ENCODE data around the gene CYP2A6. TPM values are rescaled to one million over a fixed set of nuclear protein-coding genes. Genes with fewer than 3 reads are reported as not detected.
"Not testable (repeated sequence)": the region's sequence is repeated elsewhere in the genome, so short reads cannot be mapped to it uniquely, and the experiment has no call there.

Gene CYP2A6
- total and polyA plus RNA-seq, 2 experiments from 2014 or later, result 0.42 TPM; not detected in 1

DNA sequence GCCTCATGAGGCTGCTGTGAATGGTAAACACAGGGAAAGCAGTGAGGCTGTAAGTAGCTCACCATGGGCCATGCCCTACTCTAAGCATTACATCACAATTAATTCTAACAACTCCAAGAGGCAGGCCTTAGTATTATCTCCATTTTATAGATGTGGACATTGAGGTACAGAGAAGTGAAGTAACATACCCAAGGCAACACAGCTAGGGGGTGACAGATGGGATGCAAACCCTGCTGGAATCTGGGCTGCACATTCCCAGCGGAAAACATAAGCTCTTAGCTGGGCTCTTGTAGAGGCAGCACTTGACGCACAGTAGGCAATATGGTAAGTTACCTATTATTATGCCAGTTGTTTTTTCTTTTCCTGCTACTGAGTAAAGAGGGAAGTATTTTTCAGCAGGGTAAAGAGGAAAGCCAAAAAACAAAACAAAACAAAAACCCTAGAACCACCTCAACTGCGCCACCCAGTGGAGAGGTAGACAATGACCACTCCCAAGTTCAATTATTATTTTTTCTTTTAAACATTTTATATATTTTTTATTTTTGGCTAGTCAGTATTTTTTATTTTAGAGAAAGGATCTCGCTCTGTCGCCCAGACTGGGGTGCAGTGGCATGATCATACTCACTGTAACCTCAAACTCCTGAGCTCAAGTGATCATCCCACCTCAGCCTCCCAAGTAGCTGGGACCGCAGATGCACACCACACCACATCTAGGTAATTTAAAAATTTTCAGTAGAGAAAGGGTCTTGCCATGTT, 30.6 kb downstream of the CYP2A6 start:
- H3K4me1 ChIP-seq (ENCODE audit: low read depth), result peaks cover 17% of the 10 kb centered on the region
- DNase-seq (ENCODE audit: low read depth in 1 of 2, low spot score in 1 of 2), result peak in 1 of 2 donors; percentile 50
- H3K27ac ChIP-seq; H3K27me3 ChIP-seq; H3K9me3 ChIP-seq (ENCODE audit: low read depth); H3K4me3 ChIP-seq; H3K36me3 ChIP-seq: not testable (repeated sequence)
- TF ChIP-seq CTCF (IDR thresholded peaks at IDR 0.05; ENCODE audit: low read depth, low read length), result peak; percentile 65

GRCh38 chr19:40818480-40819399, 31.5 kb downstream of the CYP2A6 start:
- H3K36me3 ChIP-seq; H3K9me3 ChIP-seq (ENCODE audit: low read depth); H3K4me3 ChIP-seq; H3K27me3 ChIP-seq; H3K27ac ChIP-seq: not testable (repeated sequence)
- peak; percentile 33 for TF ChIP-seq CTCF (IDR thresholded peaks at IDR 0.05; ENCODE audit: low read depth, low read length)
- peak; percentile 59 to 70 for DNase-seq (ENCODE audit: low read depth in 1 of 2, low spot score in 1 of 2)
- peaks cover 17% of the 10 kb centered on the region for H3K4me1 ChIP-seq (ENCODE audit: low read depth)

GRCh38 chr19:40815223-40815622, 35.0 kb downstream of the CYP2A6 start:
- no peak overlapping the region for H3K27ac ChIP-seq
- no peak for DNase-seq (ENCODE audit: low read depth in 1 of 2, low spot score in 1 of 2)
- no peaks in the 10 kb centered on the region for H3K36me3 ChIP-seq
- H3K27me3 ChIP-seq, result no peaks in the 10 kb centered on the region
- H3K4me3 ChIP-seq, result no peak overlapping the region
- no peak for TF ChIP-seq CTCF (IDR thresholded peaks at IDR 0.05; ENCODE audit: low read depth, low read length)
- H3K9me3 ChIP-seq (ENCODE audit: low read depth), result no peaks in the 10 kb centered on the region
- peaks cover 18% of the 10 kb centered on the region for H3K4me1 ChIP-seq (ENCODE audit: low read depth)

DNA sequence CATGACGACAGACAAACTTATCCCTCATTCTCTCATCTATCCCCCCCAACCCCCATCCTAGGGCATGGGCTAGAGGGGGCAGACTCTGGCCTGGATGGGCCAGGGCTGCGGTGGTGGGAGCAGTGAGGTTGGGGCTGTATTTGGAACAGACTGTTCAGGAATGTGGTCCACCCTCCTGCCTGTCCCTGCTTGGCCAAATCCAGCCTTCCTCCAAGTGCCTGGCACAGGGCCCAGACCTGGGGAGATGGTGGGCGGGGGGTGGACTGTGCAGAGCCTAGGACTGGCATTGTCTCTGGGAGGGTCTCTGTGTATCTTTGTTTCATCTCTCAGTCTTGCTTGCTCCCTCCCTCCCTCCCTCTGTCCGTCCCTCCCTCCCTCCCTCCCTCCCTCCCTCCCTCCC, 37.1 kb downstream of the CYP2A6 start:
- DNase-seq (ENCODE audit: low read depth in 1 of 2, low spot score in 1 of 2), result peak in 1 of 2 donors; percentile 72
- Histone ChIP-seq H3K4me3 (no peak overlapping the region), H3K27ac (no peak overlapping the region), H3K4me1 (ENCODE audit: low read depth) (peaks cover 21% of the 10 kb centered on the region), H3K36me3 (peaks cover 8% of the 10 kb centered on the region), H3K9me3 (ENCODE audit: low read depth) (no peaks in the 10 kb centered on the region), H3K27me3 (no peaks in the 10 kb centered on the region)
- TF ChIP-seq CTCF (IDR thresholded peaks at IDR 0.05; ENCODE audit: low read depth, low read length), result no peak

- H3K27me3 ChIP-seq; DNase-seq (ENCODE audit: low read depth in 1 of 2, low spot score in 1 of 2); H3K4me3 ChIP-seq; H3K9me3 ChIP-seq (ENCODE audit: low read depth); H3K27ac ChIP-seq: not testable (repeated sequence)
- peaks cover 14% of the 10 kb centered on the region for H3K36me3 ChIP-seq
- H3K4me1 ChIP-seq (ENCODE audit: low read depth), result peaks cover 21% of the 10 kb centered on the region
Measured at GRCh38 chr19:40812571-40812970, 37.7 kb downstream of the CYP2A6 start.
